SK-N-SH (cell line): ENCODE measurements around the gene CDC26. TPM values are rescaled to one million over a fixed set of nuclear protein-coding genes. Genes with fewer than 3 reads are reported as not detected.
A peak's percentile ranks its signal among the peaks of the same experiment; 100 is the strongest.

Experiments used
- CTCF ChIA-PET: fragments of 300-600, 350-600 bp; formaldehyde crosslinking; extraction: SDS; loops from one replicate; lab custom pipeline; 2021; lab: Yijun Ruan, JAX
- POLR2A ChIA-PET: fragments of 350-600 bp; sonication (Branson Sonifier 250); formaldehyde crosslinking; extraction: SDS; loops from one replicate; lab custom pipeline; 2020; ENCODE audit warnings: antibody characterized with exemption, inconsistent platforms; lab: Yijun Ruan, JAX
- DNase-seq: peaks from one replicate; pipeline ENCODE4 v3.0.0; 2012
- H2AFZ ChIP-seq: fragments of 200-600 bp; sonication (generic); 2 replicates; pipeline ENCODE4 v1.8.1; 2016; ENCODE audit warnings: antibody characterized with exemption, mild to moderate bottlenecking, low read depth
- H3F3A ChIP-seq: fragments of 200-600 bp; sonication (generic); replicated peaks from 2 replicates; pipeline ENCODE3; 2016; ENCODE audit warnings: antibody characterized with exemption, mild to moderate bottlenecking; ENCODE audit not compliant: insufficient read depth
- H3K27ac ChIP-seq, 2 experiments: fragments of 200-500 bp in 1 of 2; fragments of 200-600 bp in 1 of 2; sonication (Bioruptor generic) in 1 of 2; sonication (generic), shearing (Covaris generic) in 1 of 2; 2 replicates each; pipeline versions ENCODE4 v1.5.1 to v1.6.1; 2014 to 2016; ENCODE audit warnings: low read depth in 2 of 2, inconsistent platforms in 1 of 2, low read length in 1 of 2, mild to moderate bottlenecking in 1 of 2, mixed read lengths in 1 of 2
- H3K27me3 ChIP-seq: fragments of 200-600 bp; sonication (generic), shearing (Covaris generic); 2 replicates; pipeline ENCODE4 v1.6.1; 2016; ENCODE audit warnings: mixed run types; ENCODE audit not compliant: insufficient read depth
- H3K36me3 ChIP-seq, 2 experiments: fragments of 200-500 bp in 1 of 2; fragments of 200-600 bp in 1 of 2; sonication (Bioruptor generic) in 1 of 2; sonication (generic) in 1 of 2; replicated peaks in 1 of 2; 2 replicates each; pipeline versions ENCODE3 to v1.5.1; 2014 to 2016; ENCODE audit warnings: low read length in 1 of 2, mild to moderate bottlenecking in 1 of 2; ENCODE audit not compliant: insufficient read depth in 2 of 2, control insufficient read depth in 1 of 2
- H3K4me1 ChIP-seq, 2 experiments: fragments of 200-500 bp in 1 of 2; fragments of 200-600 bp in 1 of 2; sonication (Bioruptor generic) in 1 of 2; sonication (generic), shearing (Covaris generic) in 1 of 2; 2 replicates each; pipeline versions ENCODE4 v1.5.1 to v1.6.1; 2014 to 2016; ENCODE audit warnings: low read depth in 1 of 2, low read length in 1 of 2, mixed run types in 1 of 2; ENCODE audit not compliant: insufficient read depth in 2 of 2, control insufficient read depth in 1 of 2
- H3K4me2 ChIP-seq: fragments of 200-600 bp; sonication (generic), shearing (Covaris generic); 2 replicates; pipeline ENCODE4 v1.6.1; 2017; ENCODE audit warnings: mixed run types
- H3K4me3 ChIP-seq, 2 experiments: fragments of 200-500 bp in 1 of 2; fragments of 200-600 bp in 1 of 2; sonication (Bioruptor generic) in 1 of 2; sonication (generic), shearing (Covaris generic) in 1 of 2; 2 replicates each; pipeline versions ENCODE4 v1.5.1 to v1.8.1; 2014 to 2016; ENCODE audit warnings: low read depth in 2 of 2, inconsistent platforms in 1 of 2, low read length in 1 of 2, mild to moderate bottlenecking in 1 of 2, mixed read lengths in 1 of 2, moderate library complexity in 1 of 2
- H3K79me2 ChIP-seq: fragments of 200-600 bp; sonication (generic); 2 replicates; pipeline ENCODE4 v1.8.1; 2017; ENCODE audit warnings: mild to moderate bottlenecking; ENCODE audit not compliant: insufficient read depth
- H3K9ac ChIP-seq: fragments of 200-600 bp; sonication (generic); 2 replicates; pipeline ENCODE4 v1.6.1; 2017; ENCODE audit warnings: mixed run types
- H3K9me2 ChIP-seq: fragments of 200-600 bp; sonication (generic); 2 replicates; pipeline ENCODE4 v1.6.1; 2017; ENCODE audit warnings: mixed run types
- H3K9me3 ChIP-seq: fragments of 200-600 bp; sonication (generic); 2 replicates; pipeline ENCODE4 v1.6.1; 2017; ENCODE audit warnings: mixed run types, mild to moderate bottlenecking, moderate library complexity
- H4K20me1 ChIP-seq: fragments of 200-600 bp; sonication (generic); 2 replicates; pipeline ENCODE4 v1.6.1; 2017; ENCODE audit warnings: mild to moderate bottlenecking, mixed run types; ENCODE audit not compliant: insufficient read depth
- CHD2 ChIP-seq: fragments of 150-350 bp; IDR thresholded peaks from 2 replicates; pipeline ENCODE4 v1.6.1; 2018; ENCODE audit warnings: low read length; ENCODE audit not compliant: partially characterized antibody
- CTCF ChIP-seq: fragments of 200-600 bp; sonication (generic); IDR thresholded peaks from 2 replicates; pipeline ENCODE4 v1.6.1; 2017; ENCODE audit warnings: antibody characterized with exemption, mild to moderate bottlenecking, moderate library complexity
- ELF1 ChIP-seq: IDR thresholded peaks from 2 replicates; pipeline ENCODE4 v1.4.0; 2012
- EZH2phosphoT487 ChIP-seq: fragments of 200-600 bp; sonication (generic); IDR thresholded peaks from 2 replicates; pipeline ENCODE4 v1.6.1; 2017; ENCODE audit warnings: low read depth, mixed run types, mild to moderate bottlenecking, antibody characterized with exemption, moderate library complexity, borderline replicate concordance
- FOXJ3 ChIP-seq: sonication (generic); formaldehyde crosslinking; IDR thresholded peaks from 2 replicates; pipeline ENCODE4 v1.5.1; 2020; ENCODE audit warnings: mild to moderate bottlenecking, missing genetic modification reagents
- FOXM1 ChIP-seq: IDR thresholded peaks from 2 replicates; pipeline ENCODE4 v1.4.0; 2012; ENCODE audit warnings: low read depth, mild to moderate bottlenecking
- GABPA ChIP-seq: IDR thresholded peaks from 2 replicates; pipeline ENCODE4 v1.4.0; 2012; ENCODE audit warnings: low read depth, mild to moderate bottlenecking
- JUND ChIP-seq: IDR thresholded peaks from 2 replicates; pipeline ENCODE4 v1.4.0; 2012
- MAX ChIP-seq: IDR thresholded peaks from 2 replicates; pipeline ENCODE4 v1.4.0; 2012; ENCODE audit warnings: low read depth
- MEF2A ChIP-seq: IDR thresholded peaks from 2 replicates; pipeline ENCODE4 v1.4.0; 2012; ENCODE audit warnings: low read depth, borderline replicate concordance
- MXI1 ChIP-seq: IDR thresholded peaks from 2 replicates; pipeline ENCODE4 v1.6.1; 2012; ENCODE audit warnings: mild to moderate bottlenecking, low read depth, low read length, improper control_type of control experiment
- NRF1 ChIP-seq: IDR thresholded peaks from 2 replicates; pipeline ENCODE4 v1.6.1; 2012; ENCODE audit warnings: low read depth, mild to moderate bottlenecking, low read length
- PBX3 ChIP-seq: IDR thresholded peaks from 2 replicates; pipeline ENCODE4; 2012
- POLR2AphosphoS5 ChIP-seq: IDR thresholded peaks from 2 replicates; pipeline ENCODE4 v1.6.1; 2012; ENCODE audit warnings: low read depth, low read length
- RAD21 ChIP-seq: IDR thresholded peaks from 2 replicates; pipeline ENCODE4 v1.6.1; 2012; ENCODE audit warnings: mild to moderate bottlenecking, low read length
- RCOR1 ChIP-seq: fragments of 150-350 bp; IDR thresholded peaks from 2 replicates; pipeline ENCODE4 v1.6.1; 2017; ENCODE audit warnings: antibody characterized with exemption, low read length
- RFX5 ChIP-seq: IDR thresholded peaks from 2 replicates; pipeline ENCODE4 v1.6.1; 2012; ENCODE audit warnings: mild to moderate bottlenecking, improper control_type of control experiment, low read length
- SIN3A ChIP-seq: IDR thresholded peaks from 2 replicates; pipeline ENCODE4 v1.6.1; 2012; ENCODE audit warnings: low read depth, mild to moderate bottlenecking, low read length, moderate library complexity, borderline replicate concordance
- SMC3 ChIP-seq: IDR thresholded peaks from 2 replicates; pipeline ENCODE4 v1.6.1; 2012; ENCODE audit warnings: low read depth, low read length, improper control_type of control experiment
- TCF12 ChIP-seq: IDR thresholded peaks from 2 replicates; pipeline ENCODE4 v1.4.0; 2012
- USF1 ChIP-seq: IDR thresholded peaks from 2 replicates; pipeline ENCODE4 v1.4.0; 2012; ENCODE audit warnings: low read depth, borderline replicate concordance
- WGBS: methylation state at CpG from one replicate; pipeline ENCODE4 v1.1.6; 2017; ENCODE audit warnings: low lambda C conversion rate; 5-methylcytosine and 5-hydroxymethylcytosine counted together
- polyA plus RNA-seq, 3 experiments: library from polyadenylated mRNA; depleted of rRNA; stranded (reverse); fragments of >200 nt; gene quantifications; 2 replicates each; pipeline ENCODE4 v1.2.3, GENCODE V29; 2012

Gene CDC26
- polyA plus RNA-seq, 1 of the 3 experiments (the other 2 are of a cell fraction): 31.0 TPM

GRCh38 chr9:113309204-113309813 lies 33.9 kb upstream of the CDC26 start:
- H4K20me1 ChIP-seq: no peaks in the 10 kb centered on the region
- H3K4me3 ChIP-seq: no peak overlapping the region; a peak in 1 of 4 replicates
- POLR2A ChIA-PET: no interaction called here
- no peaks in the 10 kb centered on the region for H3K79me2 ChIP-seq
- H3K4me1 ChIP-seq: peaks cover 0 to 3% of the 10 kb centered on the region in 2 experiments; a peak in 1 of 4 replicates
- peaks cover 3% of the 10 kb centered on the region for H3F3A ChIP-seq
- no peak overlapping the region for H3K4me2 ChIP-seq
- no peaks in the 10 kb centered on the region for H3K27me3 ChIP-seq
- no peak overlapping the region for H3K9ac ChIP-seq
- H3K36me3 ChIP-seq: no peaks in the 10 kb centered on the region
- H3K27ac ChIP-seq: no peak overlapping the region
- WGBS: 3% methylated on average over 2 of the region's 2 CpGs
- no peaks in the 10 kb centered on the region for H3K9me2 ChIP-seq
- TF ChIP-seq EZH2phosphoT487 (no peak), FOXJ3 (CRISPR knock-in tag) (no peak), MAX (no peak; the same call in 1 of the 2 replicates), CTCF (peak; percentile 85), MXI1 (no peak), TCF12 (no peak), CHD2 (no peak), RAD21 (peak; percentile 95), PBX3 (no peak), USF1 (no peak), SMC3 (peak; percentile 78), GABPA (no peak), MEF2A (no peak), FOXM1 (no peak), ELF1 (no peak), NRF1 (no peak), RCOR1 (no peak), SIN3A (no peak), JUND (no peak), POLR2AphosphoS5 (no peak), RFX5 (0 out of 2 replicates have a peak, but pooled peaks have one; percentile 42)
- no peaks in the 10 kb centered on the region for H3K9me3 ChIP-seq
- DNase-seq: peak; percentile 69
- CTCF ChIA-PET: interaction anchor here (0.7 to 3.0 kb wide), 25 partner anchors 8 to 349 kb away, joined by 3 to 22 read pairs (median 5); partner anchors contain the start of genes ALAD, C9orf43, POLE3 and WDR31
- no peak overlapping the region for H2AFZ ChIP-seq
